Suprapubic skin (tissue), 4 donors: Measurements from ENCODE around the gene DISP2.

Experiments
- CTCF ChIP-seq, 2 donors: fragments of 200-600 bp in 1 of 2; fragments of 450-650 bp in 1 of 2; sonication (generic) in 1 of 2; IDR thresholded peaks; one replicate each; pipeline ENCODE4 v1.5.1; 2016 to 2019; ENCODE audit warnings: antibody characterized with exemption in 2 of 2, mild to moderate bottlenecking in 1 of 2, moderate library complexity in 1 of 2
- EP300 ChIP-seq: sonication (generic); formaldehyde crosslinking; IDR thresholded peaks from one replicate; pipeline ENCODE4 v1.6.1; 2017; ENCODE audit warnings: antibody characterized with exemption
- POLR2AphosphoS5 ChIP-seq, 3 donors: sonication (generic); formaldehyde crosslinking; IDR thresholded peaks; one replicate each; pipeline ENCODE4 v1.6.1; 2017; ENCODE audit warnings: antibody characterized with exemption in 3 of 3

DNA sequence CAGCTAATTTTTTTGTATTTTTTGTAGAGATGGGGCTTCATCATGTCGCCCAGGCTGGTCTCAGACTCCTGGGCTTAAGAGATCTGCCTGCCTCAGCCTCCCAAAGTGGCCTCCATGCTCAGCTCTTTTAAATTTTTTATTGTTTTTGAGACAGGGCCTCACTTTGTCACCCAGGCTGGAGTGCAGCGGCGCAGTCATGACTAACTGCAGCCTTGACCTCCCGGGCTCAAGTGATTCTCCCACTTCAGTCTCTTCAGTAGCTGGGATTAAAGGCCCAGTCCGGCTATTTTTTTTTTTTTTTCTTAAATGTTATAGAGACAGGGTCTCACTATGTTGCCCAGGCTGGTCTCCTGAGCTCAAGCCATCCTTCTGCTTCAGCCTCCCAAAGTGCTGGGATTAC is 67.7 kb downstream of the DISP2 start:
- no peak for TF ChIP-seq POLR2AphosphoS5 (IDR thresholded peaks at IDR 0.05)
- no peak for TF ChIP-seq CTCF (IDR thresholded peaks at IDR 0.05)
- no peak for TF ChIP-seq EP300
